Activated CD4-positive, alpha-beta T cell treated with anti-CD3 and anti-CD28 coated beads, Interleukin-10, Interleukin-2, amounts not matched to agents 100 ng/mL and 50 ng/mL, durations not matched to agents 16 hours and 8 hours (primary cell): ENCODE results near the gene PAPPA2.

ENCODE experiments used
- DNase-seq: peaks from one replicate; pipeline ENCODE4 v3.0.0-alpha.2; 2020

The PAPPA2 gene

DNA sequence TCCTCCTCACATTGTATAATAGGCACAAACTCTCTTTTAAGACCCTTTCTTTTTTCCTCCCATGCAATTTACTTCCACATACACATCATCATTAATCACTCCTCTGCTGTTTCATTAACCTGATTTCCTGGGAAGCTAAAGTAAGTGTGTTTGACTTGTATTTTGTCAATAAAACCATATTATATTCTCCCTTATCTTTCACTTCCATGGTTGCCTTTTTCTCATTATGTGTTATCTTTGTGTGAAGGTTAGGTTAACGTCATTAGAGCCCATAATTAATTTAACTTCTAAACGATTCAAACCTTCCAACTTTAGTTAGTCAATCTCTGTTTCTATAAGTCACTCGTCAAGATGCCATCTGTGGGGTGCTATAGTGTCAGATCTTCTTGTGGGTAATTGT lies 313.0 kb downstream of the PAPPA2 start:
- no peak for DNase-seq

GRCh38 chr1:176778056-176778455 lies 315.1 kb downstream of the PAPPA2 start:
- no peak for DNase-seq

- no peak for DNase-seq
These were observed 317.0 kb downstream of the PAPPA2 start for GRCh38 chr1:176779992-176780328.

DNA sequence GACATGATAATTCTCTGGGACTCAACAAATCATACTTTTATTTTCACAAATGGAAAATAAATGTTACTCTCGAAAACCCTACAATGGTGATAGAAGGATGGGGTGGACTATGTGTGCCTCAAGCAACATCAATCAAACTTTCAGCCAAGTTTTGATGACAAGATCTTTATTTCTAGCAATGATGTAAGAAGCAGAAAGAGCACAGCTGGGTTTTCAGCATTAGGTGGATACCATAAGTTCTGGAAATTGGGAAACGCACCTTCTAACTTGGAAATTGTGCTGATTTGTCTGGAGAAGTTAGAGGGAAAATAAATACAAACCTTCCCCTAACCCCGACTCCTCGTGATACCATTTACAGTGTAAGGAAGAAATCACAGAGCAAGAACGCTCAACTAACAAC lies 320.3 kb downstream of the PAPPA2 start:
- DNase-seq: no peak

DNA sequence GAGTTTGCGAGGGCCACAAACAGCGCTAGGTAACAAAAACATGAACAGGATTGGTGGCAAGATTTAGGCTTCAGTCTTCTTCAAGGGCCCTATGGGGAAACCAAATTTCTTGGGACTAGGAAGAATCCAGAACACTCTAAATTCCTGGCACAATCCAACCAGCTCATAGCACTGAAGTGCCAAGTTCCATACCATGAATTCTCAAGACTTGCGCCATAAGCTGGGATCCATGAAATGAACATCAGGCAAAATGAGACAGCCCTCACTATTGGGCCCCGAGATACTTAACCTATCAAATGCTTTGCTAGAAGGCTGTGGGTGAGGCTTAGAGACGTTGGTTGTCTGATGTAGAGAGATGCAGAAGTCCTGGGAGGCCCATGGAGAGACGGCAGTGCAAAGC lies 322.1 kb downstream of the PAPPA2 start:
- DNase-seq: no peak

- DNase-seq: no peak
These were observed 322.8 kb downstream of the PAPPA2 start for GRCh38 chr1:176785791-176786190.

DNA sequence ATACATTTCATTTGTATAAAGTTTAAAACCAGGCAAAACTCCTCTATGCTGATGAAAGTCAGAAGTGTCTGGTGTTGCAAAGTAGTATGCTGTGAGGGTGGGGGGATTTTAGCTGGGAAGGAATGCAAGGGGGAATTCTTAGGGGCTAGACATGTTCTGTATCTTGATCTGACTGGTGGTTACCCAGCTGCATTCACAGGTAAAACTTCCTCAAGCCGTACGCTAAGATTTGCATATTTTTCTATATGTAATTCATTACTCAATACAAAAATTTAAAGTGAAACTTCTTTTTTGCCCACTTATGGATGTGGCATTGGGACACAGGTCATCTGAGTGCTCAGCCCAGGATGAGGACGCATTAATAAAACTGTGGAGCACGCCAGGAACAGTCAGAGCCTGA lies 323.3 kb downstream of the PAPPA2 start:
- DNase-seq: no peak

DNA sequence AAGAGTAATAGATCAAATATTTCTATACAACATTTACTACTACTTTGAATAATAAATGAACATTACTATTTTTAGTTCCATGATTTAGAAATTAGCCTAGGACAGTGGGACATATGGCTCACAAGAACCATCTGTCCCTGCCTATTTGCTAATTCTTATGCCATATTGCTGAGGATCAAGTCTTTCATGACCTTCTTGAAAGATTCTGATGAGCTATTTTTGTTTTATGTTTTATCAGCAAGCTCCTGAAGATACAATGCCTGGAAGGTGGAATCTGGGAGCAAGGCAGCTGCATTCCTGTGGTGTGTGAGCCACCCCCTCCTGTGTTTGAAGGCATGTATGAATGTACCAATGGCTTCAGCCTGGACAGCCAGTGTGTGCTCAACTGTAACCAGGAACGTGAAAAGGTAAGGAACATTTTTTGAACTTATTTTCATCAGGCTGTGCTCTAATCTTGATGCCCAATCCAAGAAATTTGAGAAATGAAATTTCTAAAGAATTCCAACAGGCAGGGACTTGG lies 326.7 kb downstream of the PAPPA2 start:
- no peak for DNase-seq

DNA sequence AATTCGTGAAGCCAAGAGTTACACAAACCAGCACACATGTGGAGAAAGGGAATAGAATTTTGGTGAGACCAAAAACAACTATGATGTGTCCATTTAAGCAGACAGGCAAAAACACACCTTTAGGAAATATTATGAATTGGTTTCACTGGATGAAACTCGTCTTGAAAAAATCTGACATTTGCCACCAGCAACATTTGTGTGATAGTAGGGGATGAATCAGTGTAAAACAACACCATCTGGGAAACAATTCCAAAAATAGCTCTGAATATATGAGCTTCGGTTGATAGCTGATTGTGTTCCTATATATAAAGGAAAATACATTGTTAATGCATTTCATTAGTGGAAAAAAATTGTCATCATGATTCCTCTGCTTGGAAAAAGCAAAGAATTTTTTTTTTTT lies 327.8 kb downstream of the PAPPA2 start:
- no peak for DNase-seq

GRCh38 chr1:176791906-176792305 lies 328.9 kb downstream of the PAPPA2 start:
- DNase-seq: no peak

- no peak for DNase-seq
These were observed 332.0 kb downstream of the PAPPA2 start for GRCh38 chr1:176794897-176795508.

GRCh38 chr1:176795929-176796328 lies 333.0 kb downstream of the PAPPA2 start:
- no peak for DNase-seq

- no peak for DNase-seq
These were observed 333.6 kb downstream of the PAPPA2 start for GRCh38 chr1:176796583-176796982.

GRCh38 chr1:176799327-176799726 lies 336.4 kb downstream of the PAPPA2 start:
- no peak for DNase-seq

DNA sequence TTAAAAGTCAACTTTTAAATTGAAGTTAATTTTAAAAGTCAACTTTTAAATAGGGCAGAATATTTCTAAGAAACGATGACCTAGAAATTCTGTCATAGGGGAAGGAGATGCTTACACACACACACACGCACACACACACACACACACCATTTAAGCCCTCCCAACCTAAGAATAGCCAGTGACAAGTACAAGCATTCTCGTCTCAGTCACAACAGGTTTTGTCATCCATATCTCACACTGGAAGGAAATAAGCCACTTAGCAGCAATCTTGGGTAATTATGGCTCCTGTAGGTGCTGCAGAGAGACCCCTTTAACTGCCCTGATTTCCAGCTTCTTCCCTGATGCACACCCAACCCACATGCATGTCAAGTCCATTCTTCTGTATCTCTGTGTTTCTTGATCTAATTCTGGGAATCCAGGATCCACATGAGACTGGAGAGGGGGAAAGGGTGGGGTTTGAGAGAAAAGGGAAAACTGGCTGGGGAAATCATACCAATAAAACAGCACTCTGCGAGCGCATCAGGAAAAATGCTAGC lies 338.1 kb downstream of the PAPPA2 start:
- DNase-seq: no peak

- no peak for DNase-seq
These were observed 338.6 kb downstream of the PAPPA2 start for GRCh38 chr1:176801514-176802020.

GRCh38 chr1:176802316-176802715 lies 339.3 kb downstream of the PAPPA2 start:
- DNase-seq: no peak

GRCh38 chr1:176803042-176803441 lies 340.1 kb downstream of the PAPPA2 start:
- no peak for DNase-seq

GRCh38 chr1:176803596-176803995 lies 340.6 kb downstream of the PAPPA2 start:
- no peak for DNase-seq

- DNase-seq: no peak
These were observed 346.3 kb downstream of the PAPPA2 start for GRCh38 chr1:176809292-176809691.

DNA sequence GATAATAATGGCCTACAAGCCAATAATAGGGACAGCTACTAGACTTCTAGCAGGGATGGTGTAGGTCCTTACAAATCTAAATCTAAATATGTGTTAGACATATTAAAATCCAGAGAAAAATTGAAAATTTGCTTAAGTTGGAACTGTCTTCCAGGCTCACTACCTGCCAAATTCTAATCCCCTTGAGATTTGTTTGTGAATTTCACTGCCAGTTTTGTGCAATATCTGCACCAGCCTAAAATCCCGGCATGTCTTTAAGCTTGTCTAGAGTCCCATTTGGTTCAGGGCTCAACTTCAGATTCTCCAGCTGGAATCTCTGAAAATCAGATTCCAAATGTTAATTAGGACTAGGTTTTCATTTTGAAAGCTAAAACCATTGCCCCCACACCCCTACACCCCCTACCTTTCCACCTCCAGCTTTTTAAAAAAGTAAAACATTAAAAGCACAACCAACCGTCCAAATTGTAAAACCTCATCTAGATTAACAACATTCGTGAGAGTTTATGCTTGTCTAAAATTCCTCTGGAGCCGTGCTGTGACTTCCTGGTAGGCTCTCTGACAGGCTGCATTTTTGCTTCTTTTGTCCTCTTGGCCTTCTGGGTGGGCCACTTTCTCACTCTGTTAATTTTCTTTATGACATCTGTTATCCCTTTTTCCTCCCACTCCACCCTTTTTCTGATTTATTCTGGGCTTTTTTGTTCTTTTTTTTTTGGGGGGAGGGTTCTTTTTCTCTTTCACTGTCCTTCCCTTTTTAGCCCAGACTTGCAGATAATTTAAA lies 348.7 kb downstream of the PAPPA2 start:
- no peak for DNase-seq

- DNase-seq: no peak
These were observed 352.6 kb downstream of the PAPPA2 start for GRCh38 chr1:176815621-176816020.

GRCh38 chr1:176816232-176816631 lies 353.3 kb downstream of the PAPPA2 start:
- DNase-seq: no peak

DNA sequence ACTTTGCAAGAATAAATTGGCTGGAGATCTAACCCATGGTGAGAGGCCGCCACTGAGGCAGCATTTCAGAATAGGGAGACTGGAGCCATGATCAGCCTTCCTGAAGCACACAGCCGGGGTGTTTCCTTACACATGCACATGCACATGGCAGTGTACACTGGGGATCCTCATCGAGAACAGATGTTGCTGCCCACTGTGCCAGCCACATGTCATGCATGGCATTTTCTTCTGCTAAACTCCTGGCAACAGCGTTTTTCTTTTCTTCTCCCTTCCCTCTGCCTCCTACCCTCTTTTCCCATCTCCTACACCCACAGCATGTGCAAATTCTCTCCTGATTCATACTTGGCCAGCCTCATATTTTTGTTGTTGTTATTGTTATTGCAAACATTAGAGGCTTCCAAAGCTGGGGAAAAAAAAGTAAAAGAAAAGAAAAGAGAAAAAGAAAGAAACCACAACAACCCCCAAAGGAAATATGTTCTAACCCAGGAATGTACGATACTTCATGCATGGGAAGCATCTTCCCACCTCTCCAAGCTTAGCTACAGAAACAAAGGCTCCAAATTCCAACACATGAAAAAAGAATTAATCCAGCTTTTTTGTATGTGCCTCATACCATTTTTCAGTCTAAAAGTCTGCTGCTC lies 357.5 kb downstream of the PAPPA2 start:
- DNase-seq: no peak
